ENCODE data around the gene EPO.

DNA sequence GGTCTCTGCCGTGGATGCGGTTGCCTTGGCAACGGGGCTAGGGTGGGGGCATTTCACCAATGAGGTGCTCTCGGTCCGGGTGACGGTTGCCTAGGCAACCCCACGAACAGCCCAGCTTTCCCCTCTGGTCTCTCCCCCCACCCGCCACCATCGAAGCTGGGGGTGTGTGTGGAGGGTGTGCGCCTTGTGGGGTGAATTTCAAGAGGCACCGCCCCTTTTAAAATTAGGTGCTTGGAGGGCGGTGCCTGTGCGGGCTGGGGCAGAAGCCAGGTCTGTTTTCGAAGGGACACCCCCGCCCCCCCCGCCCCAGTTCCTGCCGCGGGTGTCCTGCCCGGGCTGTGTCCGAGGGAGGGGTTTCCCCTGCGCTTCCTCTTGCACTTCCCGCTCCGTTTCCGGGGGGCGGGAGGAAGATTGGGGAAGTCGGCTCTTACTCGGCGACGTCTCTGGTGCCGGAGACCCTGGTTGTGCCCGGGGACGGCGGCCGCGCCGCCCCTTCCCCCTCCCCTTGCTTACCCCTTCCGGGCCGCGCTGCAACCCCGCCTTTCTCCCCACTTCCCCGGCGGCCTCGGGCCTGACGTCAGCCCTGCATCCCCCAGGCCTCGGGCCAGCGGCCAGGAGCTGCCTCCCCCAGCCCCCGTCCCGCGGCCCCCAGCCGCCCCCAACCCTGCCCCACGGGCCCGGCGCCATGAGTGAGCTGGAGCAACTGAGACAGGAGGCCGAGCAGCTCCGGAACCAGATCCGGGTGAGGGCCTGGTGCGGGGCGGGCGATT lies 44.5 kb upstream of the EPO start:
- TF ChIP-seq, protein P1, sequence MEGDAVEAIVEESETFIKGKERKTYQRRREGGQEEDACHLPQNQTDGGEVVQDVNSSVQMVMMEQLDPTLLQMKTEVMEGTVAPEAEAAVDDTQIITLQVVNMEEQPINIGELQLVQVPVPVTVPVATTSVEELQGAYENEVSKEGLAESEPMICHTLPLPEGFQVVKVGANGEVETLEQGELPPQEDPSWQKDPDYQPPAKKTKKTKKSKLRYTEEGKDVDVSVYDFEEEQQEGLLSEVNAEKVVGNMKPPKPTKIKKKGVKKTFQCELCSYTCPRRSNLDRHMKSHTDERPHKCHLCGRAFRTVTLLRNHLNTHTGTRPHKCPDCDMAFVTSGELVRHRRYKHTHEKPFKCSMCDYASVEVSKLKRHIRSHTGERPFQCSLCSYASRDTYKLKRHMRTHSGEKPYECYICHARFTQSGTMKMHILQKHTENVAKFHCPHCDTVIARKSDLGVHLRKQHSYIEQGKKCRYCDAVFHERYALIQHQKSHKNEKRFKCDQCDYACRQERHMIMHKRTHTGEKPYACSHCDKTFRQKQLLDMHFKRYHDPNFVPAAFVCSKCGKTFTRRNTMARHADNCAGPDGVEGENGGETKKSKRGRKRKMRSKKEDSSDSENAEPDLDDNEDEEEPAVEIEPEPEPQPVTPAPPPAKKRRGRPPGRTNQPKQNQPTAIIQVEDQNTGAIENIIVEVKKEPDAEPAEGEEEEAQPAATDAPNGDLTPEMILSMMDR (IDR thresholded peaks at IDR 0.05): no peak
- no peak for TF ChIP-seq ZFX (IDR thresholded peaks at IDR 0.05; ENCODE audit: borderline replicate concordance)
